ENCODE results near the gene DGKI. TPM values are rescaled to one million over a fixed set of nuclear protein-coding genes. Genes with fewer than 3 reads are reported as not detected.

The DGKI gene
- total RNA-seq, 1 experiment from 2014 or later = 0.79 TPM

DNA sequence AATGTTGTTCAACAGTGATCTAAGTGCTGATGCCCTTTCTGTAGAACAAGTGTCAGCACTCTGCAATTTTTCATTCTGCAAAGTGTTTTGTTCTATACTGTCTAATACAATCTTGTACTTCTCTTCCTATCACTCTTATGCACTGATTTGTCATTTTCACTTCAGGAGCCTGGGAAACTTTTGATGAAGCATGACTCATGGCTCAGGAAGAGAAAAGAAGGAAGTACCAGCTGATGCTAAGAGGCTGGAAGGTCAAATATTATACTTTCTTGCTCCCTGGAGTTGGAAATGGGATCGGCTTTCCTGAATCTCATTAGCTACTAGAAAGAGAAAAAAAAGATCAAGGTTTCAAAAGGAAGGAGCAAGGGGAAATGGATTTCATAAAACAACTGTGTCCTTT, 45.8 kb downstream of the DGKI start:
- POLR2A ChIA-PET = interaction anchor here (0.5 kb wide), 1 partner anchor 10 kb away, joined by 3 read pairs; no protein-coding TSS in a partner anchor

DNA sequence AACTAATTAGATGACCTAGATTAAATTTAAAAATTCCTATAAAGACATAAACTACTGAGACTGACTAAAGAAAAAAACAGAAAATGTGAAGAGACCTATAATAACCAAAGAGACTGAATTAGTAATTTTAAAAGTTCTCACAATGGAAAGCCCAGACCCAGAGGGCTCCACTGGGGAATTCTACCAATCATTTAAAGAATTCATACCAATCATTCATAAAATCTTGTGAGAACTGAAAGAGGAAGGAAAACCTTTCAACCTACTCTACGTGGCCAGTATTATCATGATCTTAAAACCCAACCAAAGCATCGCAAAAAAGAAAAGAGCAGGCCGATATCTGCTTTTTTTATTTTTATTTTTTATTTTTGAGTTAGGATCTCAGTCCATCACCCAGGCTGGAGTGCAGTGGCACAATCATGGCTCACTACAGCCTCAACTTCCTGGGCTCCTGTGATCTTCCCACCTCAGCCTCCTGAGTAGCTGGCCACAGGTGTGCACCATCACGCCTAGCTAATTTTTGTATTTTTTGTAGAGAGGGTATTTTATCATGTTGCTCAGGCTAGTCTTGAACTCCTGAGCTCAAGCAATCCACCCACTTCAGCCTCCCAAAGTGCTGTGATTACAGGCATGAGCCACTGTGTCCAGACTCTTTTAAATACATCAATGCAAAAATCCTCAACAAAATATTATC, 48.6 kb downstream of the DGKI start:
- no peak for ATAC-seq
- H3K4me1 Mint-ChIP-seq = peaks cover 16% of the 10 kb centered on the region
- peaks cover 18% of the 10 kb centered on the region for H3K9me3 Mint-ChIP-seq
- TF ChIP-seq ZNF423 (CRISPR knock-in tag; IDR thresholded peaks at IDR 0.05) = no peak
- no peak overlapping the region for H3K27ac Mint-ChIP-seq
- POLR2A ChIA-PET = no interaction called here
- DNase-seq (ENCODE audit: low spot score) = no peak
- peaks cover 12% of the 10 kb centered on the region for H3K36me3 Mint-ChIP-seq
- no peak overlapping the region for H3K4me3 Mint-ChIP-seq
- H3K27me3 Mint-ChIP-seq (ENCODE audit: low read depth) = no peaks in the 10 kb centered on the region
- CTCF ChIA-PET = no interaction called here

More for the DNA sequence above, 45.8 kb downstream of the DGKI start:
- TF ChIP-seq ZNF263 (CRISPR knock-in tag; IDR thresholded peaks at IDR 0.05; ENCODE audit: low read depth) (no peak), RELA (CRISPR knock-in tag; IDR thresholded peaks at IDR 0.05; ENCODE audit: borderline replicate concordance) (no peak)
- Mint-ChIP-seq H3K4me3 (no peak overlapping the region), H3K9me3 (peaks cover 9% of the 10 kb centered on the region), H3K4me1 (peaks cover 35% of the 10 kb centered on the region), H3K36me3 (peaks cover 4% of the 10 kb centered on the region), H3K27me3 (ENCODE audit: low read depth) (no peaks in the 10 kb centered on the region), H3K27ac (no peak overlapping the region)
- DNase-seq (ENCODE audit: low spot score) (no peak), ATAC-seq (no peak)
- CTCF ChIA-PET = no interaction called here

DNA sequence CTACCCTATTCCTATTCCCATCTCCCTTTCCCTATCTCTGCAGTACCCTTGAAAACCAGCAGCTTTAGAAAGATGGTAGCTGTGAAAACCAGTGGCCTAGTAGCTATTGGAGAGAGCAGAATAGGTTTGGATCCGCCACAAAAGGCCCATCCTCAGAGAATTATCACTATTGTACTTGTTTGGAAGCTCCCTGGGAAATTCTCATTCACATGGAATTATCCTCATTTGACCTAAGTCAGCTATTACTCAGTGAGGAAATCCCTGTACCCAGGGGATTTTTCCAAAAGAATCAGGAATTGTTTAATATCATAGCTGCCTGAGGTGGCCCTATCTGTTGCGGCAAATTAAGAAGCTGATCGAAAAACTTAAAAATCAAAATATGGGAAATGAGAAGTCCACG, 51.6 kb downstream of the DGKI start:
- peaks cover 12% of the 10 kb centered on the region for H3K36me3 Mint-ChIP-seq
- TF ChIP-seq NR1H2 (CRISPR knock-in tag; IDR thresholded peaks at IDR 0.05) (no peak), HMGA2 (CRISPR knock-in tag; IDR thresholded peaks at IDR 0.05) (no peak), ETV6 (CRISPR knock-in tag; IDR thresholded peaks at IDR 0.05) (no peak), GABPB1 (CRISPR knock-in tag; IDR thresholded peaks at IDR 0.05) (no peak), IRF2 (CRISPR knock-in tag; IDR thresholded peaks at IDR 0.05; ENCODE audit: borderline replicate concordance, low read depth) (no peak), ESRRA (CRISPR knock-in tag; IDR thresholded peaks at IDR 0.05; ENCODE audit: borderline replicate concordance) (no peak), ZNF396 (CRISPR knock-in tag; IDR thresholded peaks at IDR 0.05; ENCODE audit: borderline replicate concordance) (no peak), RORB (CRISPR knock-in tag; IDR thresholded peaks at IDR 0.05) (no peak)
- TF ChIP-seq, protein P1, sequence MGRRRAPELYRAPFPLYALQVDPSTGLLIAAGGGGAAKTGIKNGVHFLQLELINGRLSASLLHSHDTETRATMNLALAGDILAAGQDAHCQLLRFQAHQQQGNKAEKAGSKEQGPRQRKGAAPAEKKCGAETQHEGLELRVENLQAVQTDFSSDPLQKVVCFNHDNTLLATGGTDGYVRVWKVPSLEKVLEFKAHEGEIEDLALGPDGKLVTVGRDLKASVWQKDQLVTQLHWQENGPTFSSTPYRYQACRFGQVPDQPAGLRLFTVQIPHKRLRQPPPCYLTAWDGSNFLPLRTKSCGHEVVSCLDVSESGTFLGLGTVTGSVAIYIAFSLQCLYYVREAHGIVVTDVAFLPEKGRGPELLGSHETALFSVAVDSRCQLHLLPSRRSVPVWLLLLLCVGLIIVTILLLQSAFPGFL (CRISPR knock-in tag; IDR thresholded peaks at IDR 0.05; ENCODE audit: borderline replicate concordance) = no peak
- TF ChIP-seq, protein P2, sequence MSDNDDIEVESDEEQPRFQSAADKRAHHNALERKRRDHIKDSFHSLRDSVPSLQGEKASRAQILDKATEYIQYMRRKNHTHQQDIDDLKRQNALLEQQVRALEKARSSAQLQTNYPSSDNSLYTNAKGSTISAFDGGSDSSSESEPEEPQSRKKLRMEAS (CRISPR knock-in tag; IDR thresholded peaks at IDR 0.05) = no peak
- TF ChIP-seq, protein P3, sequence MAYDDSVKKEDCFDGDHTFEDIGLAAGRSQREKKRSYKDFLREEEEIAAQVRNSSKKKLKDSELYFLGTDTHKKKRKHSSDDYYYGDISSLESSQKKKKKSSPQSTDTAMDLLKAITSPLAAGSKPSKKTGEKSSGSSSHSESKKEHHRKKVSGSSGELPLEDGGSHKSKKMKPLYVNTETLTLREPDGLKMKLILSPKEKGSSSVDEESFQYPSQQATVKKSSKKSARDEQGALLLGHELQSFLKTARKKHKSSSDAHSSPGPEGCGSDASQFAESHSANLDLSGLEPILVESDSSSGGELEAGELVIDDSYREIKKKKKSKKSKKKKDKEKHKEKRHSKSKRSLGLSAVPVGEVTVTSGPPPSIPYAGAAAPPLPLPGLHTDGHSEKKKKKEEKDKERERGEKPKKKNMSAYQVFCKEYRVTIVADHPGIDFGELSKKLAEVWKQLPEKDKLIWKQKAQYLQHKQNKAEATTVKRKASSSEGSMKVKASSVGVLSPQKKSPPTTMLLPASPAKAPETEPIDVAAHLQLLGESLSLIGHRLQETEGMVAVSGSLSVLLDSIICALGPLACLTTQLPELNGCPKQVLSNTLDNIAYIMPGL (CRISPR knock-in tag; IDR thresholded peaks at IDR 0.05) = no peak
- TF ChIP-seq, protein P4, sequence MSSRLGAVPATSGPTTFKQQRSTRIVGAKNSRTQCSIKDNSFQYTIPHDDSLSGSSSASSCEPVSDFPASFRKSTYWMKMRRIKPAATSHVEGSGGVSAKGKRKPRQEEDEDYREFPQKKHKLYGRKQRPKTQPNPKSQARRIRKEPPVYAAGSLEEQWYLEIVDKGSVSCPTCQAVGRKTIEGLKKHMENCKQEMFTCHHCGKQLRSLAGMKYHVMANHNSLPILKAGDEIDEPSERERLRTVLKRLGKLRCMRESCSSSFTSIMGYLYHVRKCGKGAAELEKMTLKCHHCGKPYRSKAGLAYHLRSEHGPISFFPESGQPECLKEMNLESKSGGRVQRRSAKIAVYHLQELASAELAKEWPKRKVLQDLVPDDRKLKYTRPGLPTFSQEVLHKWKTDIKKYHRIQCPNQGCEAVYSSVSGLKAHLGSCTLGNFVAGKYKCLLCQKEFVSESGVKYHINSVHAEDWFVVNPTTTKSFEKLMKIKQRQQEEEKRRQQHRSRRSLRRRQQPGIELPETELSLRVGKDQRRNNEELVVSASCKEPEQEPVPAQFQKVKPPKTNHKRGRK (CRISPR knock-in tag; IDR thresholded peaks at IDR 0.05; ENCODE audit: borderline replicate concordance) = no peak
- ChIA-PET POLR2A (no interaction called here), CTCF (no interaction called here)
- no peak for ATAC-seq
- H3K27me3 Mint-ChIP-seq (ENCODE audit: low read depth) = no peaks in the 10 kb centered on the region
- H3K27ac Mint-ChIP-seq = no peak overlapping the region
- H3K4me3 Mint-ChIP-seq = no peak overlapping the region
- H3K9me3 Mint-ChIP-seq = peaks cover 18% of the 10 kb centered on the region
- no peak for DNase-seq (ENCODE audit: low spot score)
- H3K4me1 Mint-ChIP-seq = 0 out of 2 replicates have a peak, but pooled peaks cover 2% of the 10 kb centered on the region
